GM12801 (cell line): ENCODE measurements around the gene ZC3H8.
A peak's percentile ranks its signal among the peaks of the same experiment; 100 is the strongest.

Source experiments
- CTCF ChIP-seq: IDR thresholded peaks from one replicate; pipeline ENCODE4 v1.5.1; 2011; ENCODE audit warnings: control low read depth; ENCODE audit not compliant: insufficient read length; ENCODE audit errors: extremely low read depth

Gene ZC3H8

GRCh38 chr2:112272669-112273068 lies 17.8 kb upstream of the ZC3H8 start:
- TF ChIP-seq CTCF: no peak

- TF ChIP-seq CTCF: no peak
These were observed 13.7 kb upstream of the ZC3H8 start for GRCh38 chr2:112268547-112268946.

- TF ChIP-seq CTCF: no peak
These were observed 8.0 kb upstream of the ZC3H8 start for GRCh38 chr2:112262876-112263275.

- TF ChIP-seq CTCF: no peak
These were observed 5.4 kb upstream of the ZC3H8 start for GRCh38 chr2:112260295-112260625.

- TF ChIP-seq CTCF: peak; percentile 87
These were observed 4.9 kb upstream of the ZC3H8 start for GRCh38 chr2:112259509-112260294.

GRCh38 chr2:112257575-112257974 lies 2.7 kb upstream of the ZC3H8 start:
- no peak for TF ChIP-seq CTCF

- no peak for TF ChIP-seq CTCF
These were observed 1.8 kb upstream of the ZC3H8 start for GRCh38 chr2:112256654-112257053.
